ENCODE measurements around the gene SLFN12.
"Not testable (repeated sequence)": the region's sequence is repeated elsewhere in the genome, so short reads cannot be mapped to it uniquely, and the experiment has no call there.

- TF ChIP-seq CTCF (IDR thresholded peaks at IDR 0.05; ENCODE audit: low read depth, low read length); MAX (IDR thresholded peaks at IDR 0.05; ENCODE audit: low read depth, low read length); POLR2A (IDR thresholded peaks at IDR 0.05; ENCODE audit: extremely low read depth, insufficient read length): not testable (repeated sequence)
Measured at GRCh38 chr17:35393783-35394182, 38.5 kb downstream of the SLFN12 start.
